ENCODE results near the gene CLEC16A.
"Not testable (repeated sequence)": the region's sequence is repeated elsewhere in the genome, so short reads cannot be mapped to it uniquely, and the experiment has no call there.

Gene CLEC16A

GRCh38 chr16:11097787-11098167 lies 153.4 kb downstream of the CLEC16A start:
- no peak for FAIRE-seq
- DNase-seq (ENCODE audit: low spot score): no peak

DNA sequence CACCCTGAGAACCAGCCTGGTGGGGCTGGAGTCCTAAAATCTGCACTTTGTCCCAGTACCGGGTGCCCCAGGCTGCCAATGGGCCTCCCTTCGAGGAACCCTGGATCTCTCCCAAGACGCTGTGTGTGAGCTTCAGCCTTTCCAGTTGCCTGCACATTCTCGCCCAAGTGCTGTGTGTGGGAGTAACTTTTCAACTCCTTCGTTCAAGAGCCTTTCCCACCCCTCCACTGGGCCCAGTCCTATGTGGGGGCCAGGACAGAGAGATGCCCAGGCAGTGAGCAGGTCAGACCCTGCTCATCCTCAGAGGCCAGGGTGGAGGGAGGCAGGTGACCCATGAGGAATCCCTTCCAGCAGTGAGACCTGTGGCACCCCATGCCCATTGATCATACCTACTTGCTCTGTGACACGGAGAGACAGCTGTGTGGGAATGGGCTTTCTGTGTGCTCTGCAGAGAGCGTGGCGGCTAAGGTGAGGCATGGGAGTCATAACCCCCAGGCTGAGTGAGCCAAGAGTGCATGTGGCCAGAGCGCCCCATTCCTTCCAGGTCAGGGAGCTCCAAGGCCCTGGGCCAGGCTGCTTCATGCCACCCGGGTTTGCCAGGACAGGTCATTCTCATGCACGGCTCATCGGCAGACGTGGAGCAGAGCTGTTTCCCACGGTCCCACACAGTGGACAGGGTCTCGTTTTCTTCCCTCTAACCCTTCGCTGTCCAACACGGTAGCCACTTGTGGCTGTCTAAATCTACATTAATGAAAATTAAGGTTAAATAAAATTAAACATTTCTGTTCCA lies 154.4 kb downstream of the CLEC16A start:
- FAIRE-seq (no peak), DNase-seq (ENCODE audit: low spot score) (no peak)

DNA sequence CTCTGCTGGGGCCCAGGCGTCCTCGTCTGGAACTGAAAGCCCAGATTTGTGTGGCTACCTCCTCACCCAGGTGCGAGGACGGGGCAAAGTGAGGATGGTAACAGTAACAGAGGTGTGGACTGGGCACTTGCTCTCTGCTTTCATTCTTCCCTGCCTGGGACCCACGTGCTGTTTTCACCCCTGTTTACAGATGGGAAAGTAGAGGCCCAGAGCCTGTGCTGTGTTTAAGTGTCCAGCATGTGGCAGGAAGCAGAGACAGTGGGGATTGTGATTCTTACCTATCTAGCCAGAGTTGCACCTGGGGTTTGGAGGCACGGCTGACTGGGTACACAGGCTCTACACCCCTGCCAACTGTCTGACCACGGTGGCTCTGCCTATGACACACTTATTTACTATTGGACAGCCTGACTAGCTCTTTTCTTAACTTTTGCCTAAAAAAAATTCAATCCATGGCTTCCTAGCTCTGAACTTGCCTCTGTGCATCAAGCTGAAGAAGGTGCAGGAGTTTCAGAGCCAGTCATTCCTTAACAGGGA lies 155.4 kb downstream of the CLEC16A start:
- FAIRE-seq: no peak
- no peak for DNase-seq (ENCODE audit: low spot score)

GRCh38 chr16:11100239-11100750 lies 155.9 kb downstream of the CLEC16A start:
- FAIRE-seq (no peak), DNase-seq (ENCODE audit: low spot score) (no peak)

- DNase-seq (ENCODE audit: low spot score) (no peak), FAIRE-seq (no peak)
Observed at GRCh38 chr16:11101283-11101682, 156.9 kb downstream of the CLEC16A start.

- FAIRE-seq (no peak), DNase-seq (ENCODE audit: low spot score) (no peak)
Observed at GRCh38 chr16:11101695-11102522, 157.5 kb downstream of the CLEC16A start.

GRCh38 chr16:11102523-11102898 lies 158.1 kb downstream of the CLEC16A start:
- FAIRE-seq: no peak
- no peak for DNase-seq (ENCODE audit: low spot score)

GRCh38 chr16:11103301-11103700 lies 158.9 kb downstream of the CLEC16A start:
- FAIRE-seq; DNase-seq (ENCODE audit: low spot score): not testable (repeated sequence)

- FAIRE-seq: no peak
- DNase-seq (ENCODE audit: low spot score): no peak
Observed at GRCh38 chr16:11104168-11105037, 160.0 kb downstream of the CLEC16A start.

DNA sequence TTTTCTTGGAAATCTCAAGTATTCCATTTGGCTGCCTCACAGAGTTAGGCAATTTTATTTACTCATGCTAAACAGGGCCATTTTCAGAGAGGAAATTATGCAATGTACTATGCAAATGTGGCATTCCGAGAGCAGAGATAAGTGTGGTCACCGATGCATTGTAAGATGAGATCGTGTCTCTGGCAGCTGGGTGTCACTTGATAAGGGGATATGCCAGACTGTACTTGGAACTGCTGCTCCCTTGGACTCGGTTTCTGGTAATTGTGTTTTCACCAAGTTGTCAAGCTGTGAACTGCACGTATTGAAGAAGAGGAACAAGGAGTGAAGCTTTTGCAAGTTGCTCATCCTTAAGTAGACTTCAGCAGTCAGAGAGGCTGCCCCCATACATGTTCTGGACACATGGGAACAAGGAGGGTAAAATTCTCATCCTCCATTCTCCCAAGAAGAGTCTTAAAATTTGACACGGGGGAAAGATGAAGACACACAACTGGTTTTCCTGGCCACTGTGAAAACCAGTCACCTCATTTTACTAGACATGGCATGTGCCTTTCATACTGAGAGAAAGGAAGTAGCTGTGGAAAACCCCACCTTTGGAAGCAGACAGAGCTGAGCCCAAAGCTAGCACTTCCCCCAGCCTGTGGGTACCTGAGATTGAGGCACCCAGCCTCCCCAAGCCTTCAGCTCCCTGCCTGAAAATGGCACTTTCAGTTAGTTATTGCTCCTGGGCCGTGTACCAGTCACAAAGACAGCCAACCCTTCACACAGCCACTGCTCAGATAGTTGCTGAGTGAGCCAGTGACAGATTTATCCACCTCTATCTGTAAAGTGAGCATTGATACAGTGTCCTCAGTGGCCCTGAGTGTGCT lies 160.9 kb downstream of the CLEC16A start:
- FAIRE-seq (no peak), DNase-seq (ENCODE audit: low spot score) (no peak)

DNA sequence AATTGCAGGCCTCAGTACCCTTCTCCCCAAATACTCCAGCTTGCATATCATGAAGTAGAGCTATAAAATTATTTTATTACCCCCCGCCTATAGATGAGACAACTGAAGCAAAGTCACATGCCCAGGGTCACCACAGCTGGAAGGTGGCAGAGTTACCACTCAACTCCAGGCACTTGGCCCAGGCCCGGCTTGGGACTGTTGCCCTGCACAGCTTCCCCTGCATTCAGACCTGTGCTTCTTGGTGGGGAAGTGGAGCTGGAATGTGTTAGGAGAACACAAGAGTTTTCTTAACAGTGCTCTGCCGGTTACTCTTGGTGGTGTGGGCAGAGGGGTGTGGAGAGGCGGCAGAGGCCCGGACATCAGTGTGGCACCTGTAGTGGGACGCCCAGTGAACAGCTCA lies 162.4 kb downstream of the CLEC16A start:
- no peak for FAIRE-seq
- DNase-seq (ENCODE audit: low spot score): no peak

DNA sequence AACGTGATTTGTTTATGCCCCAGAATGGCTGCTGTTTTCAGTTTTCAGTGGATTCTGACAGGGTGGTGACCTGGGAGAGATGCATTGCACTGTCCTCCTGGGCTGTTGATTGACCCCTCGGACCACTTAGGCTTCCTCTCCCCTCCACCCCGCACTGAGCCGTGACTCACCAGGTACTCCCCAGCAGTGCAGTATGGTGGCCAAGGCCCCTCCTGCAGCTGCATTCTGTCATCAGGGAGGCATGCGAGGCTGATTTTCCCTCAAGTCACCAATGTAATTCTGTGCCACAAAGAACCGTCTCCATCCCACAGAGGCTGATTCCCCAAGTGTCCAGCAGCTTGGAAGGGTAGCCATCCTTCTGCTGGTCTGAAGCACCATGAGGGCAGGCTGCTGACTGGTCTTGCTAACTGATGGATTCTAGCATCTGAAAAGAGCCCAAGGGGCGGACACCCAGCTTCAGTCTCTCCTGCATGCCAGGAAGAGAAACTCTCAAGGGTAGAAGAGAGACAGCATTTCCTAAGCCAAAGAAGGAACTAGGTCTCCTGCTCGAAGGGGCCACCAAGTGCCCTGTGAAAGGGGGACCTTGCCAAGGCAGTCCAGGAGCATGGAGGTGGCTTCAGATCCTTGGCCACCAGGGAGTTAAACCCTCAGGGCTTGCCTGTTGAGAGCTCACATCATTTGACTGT lies 163.6 kb downstream of the CLEC16A start:
- no peak for DNase-seq (ENCODE audit: low spot score)
- no peak for FAIRE-seq

- FAIRE-seq: no peak
Observed at GRCh38 chr16:11108466-11108805, 164.1 kb downstream of the CLEC16A start.

DNA sequence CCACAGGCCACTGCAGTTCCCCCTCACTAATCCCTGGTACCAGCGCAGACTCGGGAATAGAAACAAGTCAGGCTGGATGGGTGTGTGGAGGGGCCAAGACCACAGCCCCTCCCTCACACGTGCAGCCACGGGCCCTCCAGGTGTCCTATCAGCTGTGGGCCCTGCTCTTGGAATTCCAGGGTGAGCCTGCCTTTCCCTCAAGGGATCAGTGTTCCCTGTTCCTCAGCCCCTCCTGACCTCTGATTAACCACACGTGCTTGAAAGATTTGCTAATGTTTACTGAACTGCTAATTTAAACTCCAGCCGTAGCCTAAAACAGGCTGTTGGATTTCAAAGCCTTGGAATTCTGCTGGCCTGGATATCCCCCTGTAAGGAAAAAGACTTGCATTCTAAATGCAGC lies 165.2 kb downstream of the CLEC16A start:
- DNase-seq (ENCODE audit: low spot score): no peak
- no peak for FAIRE-seq

More at GRCh38 chr16:11108466-11108805, 164.1 kb downstream of the CLEC16A start:
- no peak for DNase-seq (ENCODE audit: low spot score)

DNA sequence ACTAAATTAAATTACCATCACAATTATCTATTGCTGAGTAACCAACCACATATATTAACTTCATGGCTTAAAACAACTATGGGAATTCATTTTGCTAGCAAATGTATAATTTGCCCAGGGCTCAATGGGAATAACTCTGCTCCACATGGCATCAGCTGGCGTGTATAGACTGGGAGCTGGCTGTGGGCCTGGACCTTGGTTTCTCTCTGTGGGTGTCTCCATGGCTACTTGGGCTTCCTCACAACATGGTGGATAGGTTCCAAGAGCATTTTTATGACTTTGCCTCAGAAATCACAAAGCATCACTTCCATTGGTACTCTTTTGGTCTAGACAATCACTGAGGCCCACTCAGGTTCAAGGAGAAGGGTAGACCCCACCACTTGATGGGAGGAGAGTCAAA lies 166.8 kb downstream of the CLEC16A start:
- no peak for FAIRE-seq
- DNase-seq (ENCODE audit: low spot score): no peak

GRCh38 chr16:11111856-11112634 lies 167.7 kb downstream of the CLEC16A start:
- FAIRE-seq (no peak), DNase-seq (ENCODE audit: low spot score) (no peak)

DNA sequence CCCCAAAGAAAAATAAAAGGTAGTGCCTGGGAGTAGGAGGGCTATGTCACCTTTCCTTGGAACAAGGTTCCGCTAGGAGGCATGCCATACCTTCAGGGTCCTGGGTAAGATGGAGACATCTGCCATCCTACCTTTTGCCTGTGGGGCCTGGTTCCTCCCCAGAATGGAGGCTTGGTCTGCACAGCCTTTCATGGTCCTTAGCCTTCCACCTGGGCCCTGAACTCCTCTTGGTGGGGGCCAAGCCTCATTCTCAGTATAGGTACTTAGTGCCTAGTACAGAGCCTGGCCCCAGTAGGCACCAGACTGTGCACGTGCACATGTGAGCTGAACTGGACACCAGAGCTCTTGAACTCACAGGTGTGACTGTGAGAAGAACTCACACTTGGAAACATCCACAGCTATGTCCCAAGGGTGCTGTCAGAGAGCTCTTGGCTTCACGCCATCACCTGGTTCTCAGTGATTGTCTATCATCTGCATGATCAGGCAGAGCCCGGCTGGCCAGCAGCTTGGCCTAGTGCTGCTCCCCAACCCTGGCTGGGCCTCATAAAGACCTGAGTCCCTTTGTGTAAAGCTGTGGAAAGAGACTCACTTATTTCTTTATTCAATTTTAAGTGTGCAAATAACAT lies 168.5 kb downstream of the CLEC16A start:
- no peak for DNase-seq (ENCODE audit: low spot score)
- no peak for FAIRE-seq

DNA sequence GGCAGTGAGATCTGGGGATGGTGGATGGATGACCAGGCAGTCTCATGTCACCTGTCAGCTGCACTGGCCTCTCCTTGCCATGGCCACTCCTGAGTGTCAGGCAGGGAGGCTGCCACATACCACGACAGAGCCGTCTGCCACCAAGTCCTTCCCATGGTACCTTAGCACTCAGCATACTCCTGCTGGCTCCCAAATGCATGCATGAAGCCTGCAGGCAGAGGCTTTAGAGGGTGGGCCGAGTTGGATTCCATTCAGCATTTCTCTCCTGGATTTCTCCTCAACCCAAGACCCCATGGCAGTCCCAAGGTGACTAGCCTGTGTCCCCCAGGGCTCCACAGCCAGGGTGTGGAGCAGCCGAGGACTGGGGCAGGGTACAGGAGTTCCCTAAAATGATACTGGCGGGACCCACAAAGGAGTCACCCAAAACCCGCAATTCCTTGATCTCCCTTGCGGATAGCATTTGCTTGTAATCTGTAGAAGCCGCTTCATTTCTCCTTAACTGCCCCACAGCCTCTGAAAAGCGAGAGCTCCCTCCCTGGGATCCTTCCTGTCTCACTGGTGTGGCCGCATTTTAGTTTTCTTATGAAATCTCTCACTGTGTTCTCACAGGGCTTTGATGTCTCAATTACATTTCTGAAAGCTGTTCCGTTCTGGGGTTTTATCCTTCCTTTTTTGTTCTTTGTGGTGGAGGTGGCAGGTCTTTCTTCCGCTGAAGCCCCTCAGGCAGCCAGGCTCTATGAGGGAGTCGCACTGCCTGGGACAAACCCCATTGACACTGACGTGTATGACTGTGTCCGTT lies 170.2 kb downstream of the CLEC16A start:
- no peak for FAIRE-seq
- no peak for DNase-seq (ENCODE audit: low spot score)
